Thyroid gland (tissue), 4 donors: ENCODE measurements around the gene TMEM273.

Source experiments
- POLR2A ChIP-seq, 2 donors: fragments of 450-650 bp; IDR thresholded peaks; one replicate each; pipeline ENCODE4 v1.6.1; 2017; ENCODE audit warnings: antibody characterized with exemption in 2 of 2, mild to moderate bottlenecking in 2 of 2, moderate library complexity in 1 of 2
- TF ChIP-seq, protein P1 (sequence below), 6 experiments: fragments of 200-600 bp in 3 of 6; fragments of 450-650 bp in 3 of 6; sonication (generic) in 3 of 6; IDR thresholded peaks; one replicate each; pipeline ENCODE4 v1.5.1; 2016 to 2019; ENCODE audit warnings: antibody characterized with exemption in 6 of 6, mild to moderate bottlenecking in 2 of 6, inconsistent platforms in 1 of 6, moderate library complexity in 1 of 6

DNA sequence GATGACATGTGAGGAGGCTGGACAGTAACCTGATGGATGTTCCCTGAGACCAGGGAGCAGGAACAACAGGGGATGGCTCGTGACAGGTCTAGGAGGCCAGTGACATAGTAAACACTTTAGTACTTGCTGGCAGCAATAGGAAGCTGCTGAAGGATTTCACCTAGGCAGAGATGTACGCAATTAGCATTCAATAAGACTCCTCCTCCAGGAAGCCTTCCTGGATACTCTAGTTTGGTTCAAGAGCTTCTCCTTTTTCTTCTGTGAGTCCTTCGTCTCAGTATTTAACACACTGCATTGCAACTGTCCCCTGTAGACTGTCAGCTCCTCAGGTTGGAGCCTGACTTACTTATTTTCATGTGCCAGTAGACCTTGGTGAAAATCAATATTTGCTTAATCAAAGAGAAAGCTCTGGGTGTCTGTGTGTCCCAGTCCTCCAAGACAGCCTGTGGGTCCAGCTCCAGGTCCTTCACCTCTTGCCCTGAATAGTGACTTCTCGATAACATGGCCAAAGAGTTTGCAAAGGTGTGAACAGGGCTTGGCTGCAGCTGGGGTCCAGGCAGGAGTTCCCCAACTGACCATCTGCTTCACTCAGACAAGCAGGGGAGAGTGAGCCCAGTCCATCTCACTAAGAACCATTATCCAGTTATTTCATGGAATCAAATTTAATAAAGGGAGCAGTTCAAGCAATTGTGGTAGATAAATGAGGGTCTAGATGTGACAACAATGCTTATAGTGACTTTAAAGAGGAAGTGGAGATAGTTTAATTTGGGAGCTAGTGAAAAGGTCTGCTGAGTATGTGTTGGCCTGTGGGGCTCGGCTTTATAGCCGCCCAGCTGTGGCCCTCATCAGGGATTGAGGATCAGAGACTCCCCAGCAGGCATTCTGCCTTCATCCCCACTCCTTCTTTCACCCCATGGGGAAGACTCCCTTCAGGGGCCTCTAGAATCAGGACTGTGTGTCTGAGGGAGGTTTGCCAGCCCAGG is 9.4 kb downstream of the TMEM273 start:
- TF ChIP-seq, protein P1, sequence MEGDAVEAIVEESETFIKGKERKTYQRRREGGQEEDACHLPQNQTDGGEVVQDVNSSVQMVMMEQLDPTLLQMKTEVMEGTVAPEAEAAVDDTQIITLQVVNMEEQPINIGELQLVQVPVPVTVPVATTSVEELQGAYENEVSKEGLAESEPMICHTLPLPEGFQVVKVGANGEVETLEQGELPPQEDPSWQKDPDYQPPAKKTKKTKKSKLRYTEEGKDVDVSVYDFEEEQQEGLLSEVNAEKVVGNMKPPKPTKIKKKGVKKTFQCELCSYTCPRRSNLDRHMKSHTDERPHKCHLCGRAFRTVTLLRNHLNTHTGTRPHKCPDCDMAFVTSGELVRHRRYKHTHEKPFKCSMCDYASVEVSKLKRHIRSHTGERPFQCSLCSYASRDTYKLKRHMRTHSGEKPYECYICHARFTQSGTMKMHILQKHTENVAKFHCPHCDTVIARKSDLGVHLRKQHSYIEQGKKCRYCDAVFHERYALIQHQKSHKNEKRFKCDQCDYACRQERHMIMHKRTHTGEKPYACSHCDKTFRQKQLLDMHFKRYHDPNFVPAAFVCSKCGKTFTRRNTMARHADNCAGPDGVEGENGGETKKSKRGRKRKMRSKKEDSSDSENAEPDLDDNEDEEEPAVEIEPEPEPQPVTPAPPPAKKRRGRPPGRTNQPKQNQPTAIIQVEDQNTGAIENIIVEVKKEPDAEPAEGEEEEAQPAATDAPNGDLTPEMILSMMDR (IDR thresholded peaks at IDR 0.05) = no peak
- no peak for TF ChIP-seq POLR2A (IDR thresholded peaks at IDR 0.05)
